HCT116 (cell line): ENCODE results near the gene PDGFA. TPM values are rescaled to one million over a fixed set of nuclear protein-coding genes. Genes with fewer than 3 reads are reported as not detected.

Experiments
- ATAC-seq: fragments of 200-7000 bp; cut with Tn5 transposase; 2 replicates; pipeline ENCODE4 v1.9.1; 2020; ENCODE audit warnings: mild to moderate bottlenecking, moderate library complexity
- BruUV-seq: library from RNA; stranded (reverse); fragments of 400-500 nt; replicated peaks from 2 replicates; lab custom pipeline; 2021; lab: Mats Ljungman, UMichigan
- CTCF ChIA-PET: fragments of 300-600 bp; sonication (Branson Sonifier 250); formaldehyde crosslinking; loops from one replicate; lab custom pipeline; 2021; ENCODE audit warnings: antibody characterized with exemption; lab: Charles Lee
- POLR2A ChIA-PET: fragments of 300-600, 350-600 bp; sonication (Branson Sonifier 250); formaldehyde crosslinking; loops from one replicate; lab custom pipeline; 2021; ENCODE audit warnings: antibody characterized with exemption; lab: Charles Lee
- RAD21 ChIA-PET, 2 experiments: fragments of 300-600 bp; sonication (Branson Sonifier 250); formaldehyde crosslinking; loops; one replicate each; lab custom pipeline; 2023; ENCODE audit warnings: low total read pairs in 2 of 2; ENCODE audit not compliant: uncharacterized antibody in 2 of 2, unreplicated experiment in 2 of 2, low non-redundant PET in 1 of 2; lab: Charles Lee
- DNase-seq: peaks from one replicate; pipeline ENCODE4 v3.0.0-alpha.2; 2010; ENCODE audit warnings: low read depth, low spot score
- H2AFZ ChIP-seq: fragments of 200-600 bp; shearing (Covaris generic), sonication (generic); 2 replicates; pipeline ENCODE4 v1.6.1; 2017; ENCODE audit warnings: low read depth, mixed run types, mixed read lengths, antibody characterized with exemption, low read length; ENCODE audit not compliant: poor library complexity, severe bottlenecking
- H3K27ac ChIP-seq: 2 replicates; pipeline ENCODE4 v1.5.1; 2012; ENCODE audit warnings: low read depth, low read length
- H3K27me3 ChIP-seq: fragments of 200-600 bp; sonication (generic); 2 replicates; pipeline ENCODE4 v1.6.1; 2016; ENCODE audit warnings: mixed run types, low read length, mixed read lengths; ENCODE audit not compliant: insufficient read depth
- H3K36me3 ChIP-seq, 2 experiments: fragments of 200-500 bp in 1 of 2; fragments of 200-600 bp in 1 of 2; sonication (Bioruptor generic) in 1 of 2; sonication (generic) in 1 of 2; 2 replicates each; pipeline versions ENCODE4 v1.5.1 to v1.6.1; 2014 to 2016; ENCODE audit warnings: low read length in 2 of 2, inconsistent platforms in 1 of 2, mixed read lengths in 1 of 2, mixed run types in 1 of 2; ENCODE audit not compliant: insufficient read depth in 2 of 2, control insufficient read depth in 1 of 2
- H3K4me1 ChIP-seq, 2 experiments: fragments of 200-600 bp in 1 of 2; sonication (generic) in 1 of 2; 2 replicates each; pipeline versions ENCODE4 v1.5.1 to v1.6.1; 2012 to 2017; ENCODE audit warnings: low read length in 2 of 2, inconsistent platforms in 1 of 2, mild to moderate bottlenecking in 1 of 2, mixed read lengths in 1 of 2, mixed run types in 1 of 2, moderate library complexity in 1 of 2; ENCODE audit not compliant: insufficient read depth in 2 of 2, control insufficient read depth in 1 of 2
- H3K4me2 ChIP-seq: fragments of 200-600 bp; sonication (generic); 2 replicates; pipeline ENCODE4 v1.6.1; 2017; ENCODE audit warnings: mixed run types, low read length, mixed read lengths
- H3K4me3 ChIP-seq, 2 experiments: fragments of 200-600 bp in 1 of 2; sonication (generic) in 1 of 2; replicated peaks in 1 of 2; 2 replicates each; pipeline ENCODE4 v1.5.1; 2011 to 2016; ENCODE audit warnings: low read length in 2 of 2, control low read depth in 1 of 2, low read depth in 1 of 2, mild to moderate bottlenecking in 1 of 2, mixed read lengths in 1 of 2, mixed run types in 1 of 2
- H3K79me2 ChIP-seq: fragments of 200-600 bp; sonication (generic); 2 replicates; pipeline ENCODE4 v1.6.1; 2017; ENCODE audit warnings: mild to moderate bottlenecking, mixed run types, low read length, moderate library complexity, mixed read lengths; ENCODE audit not compliant: insufficient read depth
- H3K9ac ChIP-seq: fragments of 200-600 bp; sonication (generic); 2 replicates; pipeline ENCODE4 v1.6.1; 2016; ENCODE audit warnings: low read length, mixed read lengths
- H3K9me2 ChIP-seq: fragments of 200-600 bp; sonication (generic), shearing (Covaris generic); 2 replicates; pipeline ENCODE4 v1.6.1; 2017; ENCODE audit warnings: mixed run types, mild to moderate bottlenecking, moderate library complexity; ENCODE audit not compliant: insufficient read depth
- H3K9me3 ChIP-seq, 2 experiments: fragments of 200-500 bp in 1 of 2; fragments of 200-600 bp in 1 of 2; sonication (Bioruptor generic) in 1 of 2; sonication (generic) in 1 of 2; 2 replicates each; pipeline ENCODE4 v1.6.1; 2014 to 2017; ENCODE audit warnings: low read length in 2 of 2, mixed read lengths in 2 of 2, inconsistent platforms in 1 of 2, low read depth in 1 of 2, mild to moderate bottlenecking in 1 of 2, mixed run types in 1 of 2, moderate library complexity in 1 of 2; ENCODE audit not compliant: control insufficient read depth in 1 of 2, insufficient read depth in 1 of 2
- H4K20me1 ChIP-seq: fragments of 200-600 bp; sonication (generic), shearing (Covaris generic); 2 replicates; pipeline ENCODE4 v1.6.1; 2017; ENCODE audit warnings: mixed run types, mild to moderate bottlenecking, moderate library complexity; ENCODE audit not compliant: insufficient read depth
- CBX3 ChIP-seq: IDR thresholded peaks from 2 replicates; pipeline ENCODE4 v1.6.1; 2012; ENCODE audit warnings: low read depth
- CEBPB ChIP-seq: IDR thresholded peaks from 2 replicates; pipeline ENCODE4 v1.6.1; 2012; ENCODE audit warnings: low read depth
- EGR1 ChIP-seq: IDR thresholded peaks from 2 replicates; pipeline ENCODE4 v1.6.1; 2012; ENCODE audit warnings: low read depth
- ELF1 ChIP-seq: IDR thresholded peaks from 2 replicates; pipeline ENCODE4 v1.6.1; 2012; ENCODE audit warnings: low read depth, borderline replicate concordance
- FOSL1 ChIP-seq: IDR thresholded peaks from 2 replicates; pipeline ENCODE4 v1.6.1; 2012; ENCODE audit warnings: low read depth
- JUND ChIP-seq: IDR thresholded peaks from 2 replicates; pipeline ENCODE4 v1.6.1; 2012
- POLR2AphosphoS5 ChIP-seq: IDR thresholded peaks from 2 replicates; pipeline ENCODE4 v1.6.1; 2011; ENCODE audit warnings: mild to moderate bottlenecking, low read depth, low read length, moderate library complexity
- SP1 ChIP-seq: IDR thresholded peaks from 2 replicates; pipeline ENCODE4 v1.6.1; 2012; ENCODE audit warnings: low read depth
- TCF7L2 ChIP-seq: IDR thresholded peaks from 2 replicates; pipeline ENCODE4 v1.7.0; 2011; ENCODE audit warnings: borderline replicate concordance, inconsistent platforms; ENCODE audit not compliant: insufficient read depth, insufficient read length; ENCODE audit errors: extremely low read depth
- YY1 ChIP-seq: IDR thresholded peaks from 2 replicates; pipeline ENCODE4 v1.6.1; 2011; ENCODE audit warnings: low read length, low read depth, moderate library complexity, mild to moderate bottlenecking; ENCODE audit not compliant: insufficient replicate concordance; ENCODE audit errors: extremely low read depth
- ZFX ChIP-seq: fragments of 450-650 bp; IDR thresholded peaks from 2 replicates; pipeline ENCODE4 v1.6.1; 2017
- ZNF274 ChIP-seq: fragments of 200-500 bp; sonication (Bioruptor generic); IDR thresholded peaks from 2 replicates; pipeline ENCODE4 v1.6.1; 2014; ENCODE audit warnings: mild to moderate bottlenecking, low read depth, low read length, inconsistent platforms
- intact Hi-C: fragments of 100-400 bp; cut with micrococcal nuclease; formaldehyde crosslinking; loops from 2 replicates; pipeline ENCODE4 v1.10.0; 2022
- total RNA-seq: library from RNA; stranded (reverse); gene quantifications from one replicate; pipeline ENCODE4 v1.2.1, GENCODE V29; 2021; ENCODE audit not compliant: unreplicated experiment
- TF ChIP-seq, protein P1 (sequence below): IDR thresholded peaks from 2 replicates; pipeline ENCODE4 v1.6.1; 2012
- TF ChIP-seq, protein P2 (sequence below), 3 experiments: fragments of 200-600 bp in 1 of 3; sonication (generic) in 1 of 3; IDR thresholded peaks in 2 of 3; conservative IDR thresholded peaks in 1 of 3; 2 replicates each; pipeline ENCODE4 v1.5.1; 2012 to 2017; ENCODE audit warnings: low read depth in 2 of 3, low read length in 2 of 3, antibody characterized with exemption in 1 of 3, borderline replicate concordance in 1 of 3, control low read depth in 1 of 3, mild to moderate bottlenecking in 1 of 3, mixed read lengths in 1 of 3, mixed run types in 1 of 3, moderate library complexity in 1 of 3; ENCODE audit not compliant: insufficient read depth in 1 of 3
- TF ChIP-seq, protein P3 (sequence below): IDR thresholded peaks from 2 replicates; pipeline ENCODE4 v1.6.1; 2011; ENCODE audit warnings: mild to moderate bottlenecking, low read length, moderate library complexity; ENCODE audit not compliant: insufficient replicate concordance; ENCODE audit errors: extremely low read depth

The PDGFA gene
- total RNA-seq, 1 experiment from 2014 or later, result 44.7 TPM

DNA sequence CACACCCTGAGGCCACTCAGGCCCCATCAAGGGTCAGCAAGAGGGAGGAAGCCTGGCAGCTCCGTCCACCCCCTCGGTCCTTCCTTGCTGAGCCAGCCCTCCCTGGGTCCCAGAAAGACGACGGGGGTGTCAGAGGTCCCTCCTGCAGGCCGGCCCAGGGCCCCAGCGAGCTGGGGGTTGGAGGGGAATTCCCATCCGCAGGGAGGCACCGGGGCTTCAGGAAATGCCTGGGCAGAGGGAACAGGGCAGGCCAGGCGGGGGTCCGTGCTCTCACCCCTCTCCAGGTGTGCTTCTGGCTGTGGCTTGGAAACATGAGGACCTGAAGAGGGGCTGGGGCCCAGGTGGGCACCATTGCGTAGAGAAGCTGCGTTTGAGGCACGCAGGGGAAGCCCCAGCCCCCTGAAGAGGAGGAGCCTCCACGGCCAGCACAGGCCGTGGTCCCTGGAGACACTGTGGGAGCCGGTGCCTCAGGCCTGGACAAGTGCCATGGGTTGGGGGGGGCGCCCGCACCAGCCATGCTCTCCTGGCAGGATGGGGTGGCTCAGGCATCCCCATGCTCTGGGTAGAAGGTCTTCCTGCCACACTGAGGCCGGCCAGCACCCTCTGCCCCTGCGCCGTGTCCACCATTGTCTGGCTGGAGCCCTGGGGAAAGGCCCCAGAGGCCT is 66.7 kb downstream of the PDGFA start:
- DNase-seq (no peak), ATAC-seq (no peak)
- H3K79me2 ChIP-seq, result no peaks in the 10 kb centered on the region
- TF ChIP-seq CBX3, result no peak
- no peak for TF ChIP-seq ZFX
- no peak for TF ChIP-seq ZNF274
- no peak for TF ChIP-seq YY1
- TF ChIP-seq ELF1, result no peak
- no peak for TF ChIP-seq TCF7L2
- TF ChIP-seq SP1, result no peak
- TF ChIP-seq CEBPB, result no peak
- no peak for TF ChIP-seq POLR2AphosphoS5
- TF ChIP-seq, protein P1, sequence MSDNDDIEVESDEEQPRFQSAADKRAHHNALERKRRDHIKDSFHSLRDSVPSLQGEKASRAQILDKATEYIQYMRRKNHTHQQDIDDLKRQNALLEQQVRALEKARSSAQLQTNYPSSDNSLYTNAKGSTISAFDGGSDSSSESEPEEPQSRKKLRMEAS, result no peak
- no peak for TF ChIP-seq EGR1
- TF ChIP-seq JUND, result no peak
- TF ChIP-seq FOSL1, result no peak
- TF ChIP-seq, protein P2, sequence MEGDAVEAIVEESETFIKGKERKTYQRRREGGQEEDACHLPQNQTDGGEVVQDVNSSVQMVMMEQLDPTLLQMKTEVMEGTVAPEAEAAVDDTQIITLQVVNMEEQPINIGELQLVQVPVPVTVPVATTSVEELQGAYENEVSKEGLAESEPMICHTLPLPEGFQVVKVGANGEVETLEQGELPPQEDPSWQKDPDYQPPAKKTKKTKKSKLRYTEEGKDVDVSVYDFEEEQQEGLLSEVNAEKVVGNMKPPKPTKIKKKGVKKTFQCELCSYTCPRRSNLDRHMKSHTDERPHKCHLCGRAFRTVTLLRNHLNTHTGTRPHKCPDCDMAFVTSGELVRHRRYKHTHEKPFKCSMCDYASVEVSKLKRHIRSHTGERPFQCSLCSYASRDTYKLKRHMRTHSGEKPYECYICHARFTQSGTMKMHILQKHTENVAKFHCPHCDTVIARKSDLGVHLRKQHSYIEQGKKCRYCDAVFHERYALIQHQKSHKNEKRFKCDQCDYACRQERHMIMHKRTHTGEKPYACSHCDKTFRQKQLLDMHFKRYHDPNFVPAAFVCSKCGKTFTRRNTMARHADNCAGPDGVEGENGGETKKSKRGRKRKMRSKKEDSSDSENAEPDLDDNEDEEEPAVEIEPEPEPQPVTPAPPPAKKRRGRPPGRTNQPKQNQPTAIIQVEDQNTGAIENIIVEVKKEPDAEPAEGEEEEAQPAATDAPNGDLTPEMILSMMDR (IDR thresholded peaks at IDR 0.05 in 2 of 3, conservative IDR thresholded peaks at IDR 0.05 in 1 of 3; ENCODE audit: borderline replicate concordance in 1 of 3, insufficient read depth in 1 of 3, low read depth in 2 of 3, low read length in 2 of 3), result no peak
- TF ChIP-seq, protein P3, sequence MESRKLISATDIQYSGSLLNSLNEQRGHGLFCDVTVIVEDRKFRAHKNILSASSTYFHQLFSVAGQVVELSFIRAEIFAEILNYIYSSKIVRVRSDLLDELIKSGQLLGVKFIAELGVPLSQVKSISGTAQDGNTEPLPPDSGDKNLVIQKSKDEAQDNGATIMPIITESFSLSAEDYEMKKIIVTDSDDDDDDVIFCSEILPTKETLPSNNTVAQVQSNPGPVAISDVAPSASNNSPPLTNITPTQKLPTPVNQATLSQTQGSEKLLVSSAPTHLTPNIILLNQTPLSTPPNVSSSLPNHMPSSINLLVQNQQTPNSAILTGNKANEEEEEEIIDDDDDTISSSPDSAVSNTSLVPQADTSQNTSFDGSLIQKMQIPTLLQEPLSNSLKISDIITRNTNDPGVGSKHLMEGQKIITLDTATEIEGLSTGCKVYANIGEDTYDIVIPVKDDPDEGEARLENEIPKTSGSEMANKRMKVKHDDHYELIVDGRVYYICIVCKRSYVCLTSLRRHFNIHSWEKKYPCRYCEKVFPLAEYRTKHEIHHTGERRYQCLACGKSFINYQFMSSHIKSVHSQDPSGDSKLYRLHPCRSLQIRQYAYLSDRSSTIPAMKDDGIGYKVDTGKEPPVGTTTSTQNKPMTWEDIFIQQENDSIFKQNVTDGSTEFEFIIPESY, result no peak
- no peak overlapping the region for H2AFZ ChIP-seq
- CTCF ChIA-PET, result no interaction called here
- H3K9ac ChIP-seq, result no peak overlapping the region
- no peak overlapping the region for H3K4me3 ChIP-seq
- intact Hi-C loops, result no loop called here
- H4K20me1 ChIP-seq, result no peaks in the 10 kb centered on the region
- no TSS peak for BruUV-seq
- no peaks in the 10 kb centered on the region for H3K27me3 ChIP-seq
- H3K36me3 ChIP-seq, result no peaks in the 10 kb centered on the region
- H3K27ac ChIP-seq, result no peak overlapping the region
- RAD21 ChIA-PET, result no interaction called here
- POLR2A ChIA-PET, result no interaction called here
- no peak overlapping the region for H3K4me2 ChIP-seq
- H3K9me2 ChIP-seq, result no peaks in the 10 kb centered on the region
- no peaks in the 10 kb centered on the region for H3K9me3 ChIP-seq
- no peaks in the 10 kb centered on the region for H3K4me1 ChIP-seq
